HG02870 (cell line): ENCODE data around the gene ERC2.
"Not testable (repeated sequence)": the region's sequence is repeated elsewhere in the genome, so short reads cannot be mapped to it uniquely, and the experiment has no call there.

Experiments
- ATAC-seq: cut with Tn5 transposase; IDR thresholded peaks from one replicate; pipeline ENCODE4 v1.9.1; 2021; ENCODE audit warnings: mild to moderate bottlenecking, moderate library complexity; ENCODE audit not compliant: unreplicated experiment

ERC2 gene

DNA sequence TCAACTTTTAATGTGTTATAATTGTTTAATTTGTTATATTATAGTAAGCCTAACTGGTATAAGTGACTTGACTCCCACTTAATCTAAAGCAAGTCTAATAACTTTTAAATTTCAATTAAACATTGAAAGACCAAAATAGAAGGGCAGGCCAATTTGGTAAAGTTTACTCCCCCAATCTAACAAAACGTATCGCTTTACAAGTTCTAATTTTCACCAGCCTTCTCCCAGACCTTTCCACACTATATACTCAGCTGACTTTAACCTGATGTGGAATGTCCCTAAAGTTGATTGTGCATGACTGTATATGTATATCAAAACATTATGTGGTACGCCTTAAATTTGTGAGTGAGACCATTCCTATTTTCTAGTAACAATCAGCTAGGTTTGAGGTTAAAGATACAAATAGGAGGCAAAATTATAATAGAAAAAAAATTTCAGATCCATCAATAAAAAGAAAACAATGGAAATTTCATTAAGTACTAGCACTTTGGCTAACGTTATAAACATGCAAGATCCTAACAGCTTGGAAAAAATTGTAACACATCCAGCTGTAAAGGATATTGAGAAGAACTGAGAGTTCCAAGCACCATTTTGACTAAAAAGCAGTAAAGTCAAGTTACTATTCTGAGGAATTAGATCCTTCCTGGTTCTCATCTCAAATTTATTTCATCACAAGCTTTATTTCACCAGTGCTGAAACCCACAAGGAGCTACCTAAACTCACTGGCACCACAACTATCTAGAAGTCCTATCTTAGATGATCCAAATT lies 199.5 kb downstream of the ERC2 start:
- ATAC-seq = no peak

DNA sequence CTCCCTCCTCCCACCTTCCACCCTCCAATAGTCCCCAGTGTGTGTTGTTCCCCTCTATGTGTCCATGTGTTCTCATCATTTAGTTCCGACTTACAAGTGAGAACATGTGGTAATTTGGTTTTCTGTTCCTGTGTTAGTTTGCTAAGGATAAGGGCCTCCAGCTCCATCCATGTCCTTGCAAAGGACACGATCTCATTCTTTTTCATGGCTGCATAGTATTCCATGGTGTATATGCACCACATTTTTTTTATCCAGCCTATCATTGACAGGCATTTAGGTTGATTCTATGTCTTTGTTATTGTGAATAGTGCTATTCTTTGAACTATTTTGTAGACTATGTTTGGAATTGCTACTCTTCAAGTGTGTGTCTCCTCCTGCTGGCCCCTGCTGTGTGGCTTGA lies 206.4 kb downstream of the ERC2 start:
- not testable (repeated sequence) for ATAC-seq

DNA sequence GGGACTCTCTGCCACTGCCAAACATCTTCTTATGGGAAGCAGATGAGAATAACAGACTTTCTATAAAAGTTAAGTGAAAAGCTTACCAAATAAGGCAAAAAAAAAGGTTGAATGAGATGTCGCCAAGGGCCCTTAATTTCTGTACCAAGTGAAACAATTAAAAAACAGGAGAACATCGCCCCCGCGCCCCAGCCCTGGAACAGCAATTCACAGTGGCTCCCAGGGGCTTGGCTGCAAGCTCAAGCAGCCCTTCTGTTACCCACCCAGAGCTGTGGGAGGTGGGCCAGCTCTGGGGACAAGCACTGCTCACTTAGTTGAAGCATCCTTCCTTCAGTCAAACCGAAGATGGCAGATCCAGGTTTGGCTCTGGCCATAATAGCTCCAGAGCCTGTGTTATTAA lies 208.0 kb downstream of the ERC2 start:
- ATAC-seq = no peak

DNA sequence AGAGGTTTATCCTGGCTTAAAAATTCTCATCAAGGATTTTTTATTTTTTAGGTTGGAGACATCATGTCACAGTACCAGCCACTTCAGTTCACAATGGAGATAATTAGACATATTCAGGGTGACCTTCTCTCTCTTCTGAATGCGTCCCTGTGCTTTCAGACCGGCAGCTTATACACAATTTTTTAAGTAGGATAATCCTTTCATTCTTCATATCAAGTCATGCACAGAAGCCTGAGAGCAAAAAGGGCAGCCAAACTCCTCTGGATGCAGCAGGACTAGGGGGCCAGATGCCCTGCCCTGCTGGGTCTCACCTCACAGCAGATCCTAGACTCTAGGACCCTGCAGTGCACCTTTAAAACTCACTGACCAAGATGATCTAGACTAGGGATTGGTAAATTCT lies 210.4 kb downstream of the ERC2 start:
- ATAC-seq = no peak

DNA sequence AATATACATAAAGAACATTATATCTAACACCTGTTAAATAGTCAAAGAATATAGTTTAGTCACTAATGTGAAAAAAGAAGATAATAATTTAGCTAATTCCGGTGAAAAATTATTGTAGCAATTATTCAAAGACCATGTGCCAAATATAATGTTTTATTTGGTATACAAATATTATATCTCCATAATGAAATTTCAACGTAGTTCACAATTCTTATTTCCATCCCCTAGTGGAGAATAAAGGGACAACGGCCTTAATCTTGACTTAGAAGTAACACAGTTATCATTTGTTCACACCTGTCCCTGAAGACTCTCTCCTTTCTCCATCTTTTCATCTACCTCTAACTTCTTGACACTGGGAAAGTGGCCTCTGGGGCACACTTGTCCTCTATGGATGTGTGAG lies 213.4 kb downstream of the ERC2 start:
- no peak for ATAC-seq

DNA sequence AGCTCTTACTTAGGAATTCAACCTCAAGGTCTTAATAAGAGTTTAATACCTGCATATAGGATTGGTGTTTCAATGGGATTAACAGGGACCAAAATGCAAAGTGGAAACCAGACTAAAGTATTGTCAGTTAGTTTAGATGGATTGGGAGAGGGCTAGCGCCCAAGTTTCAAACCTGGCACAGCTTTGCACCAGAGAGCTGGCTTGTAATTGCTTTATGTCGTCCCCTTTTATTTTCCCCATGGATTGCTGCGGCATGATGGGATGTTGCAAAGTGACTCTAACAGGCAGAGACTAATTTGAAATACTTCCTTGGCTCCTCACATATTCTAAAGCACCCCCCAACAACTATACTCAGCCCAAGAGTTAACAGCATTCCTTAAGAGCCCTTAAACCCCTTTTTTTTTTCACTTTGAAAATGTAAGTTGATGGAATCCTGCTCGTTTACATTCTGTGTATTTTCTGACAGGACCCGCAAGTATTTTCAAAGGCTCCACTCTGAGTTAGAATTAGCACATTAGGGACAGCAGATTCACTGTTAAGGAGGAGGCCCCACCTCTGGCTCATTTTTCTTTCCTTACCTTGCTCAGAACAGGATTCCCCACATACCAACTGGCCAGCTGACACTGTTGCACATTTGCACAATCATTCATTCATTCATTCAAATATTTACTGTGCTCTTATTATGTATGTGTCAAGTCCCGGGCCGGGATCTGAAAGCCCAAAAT lies 214.2 kb downstream of the ERC2 start:
- ATAC-seq = no peak

DNA sequence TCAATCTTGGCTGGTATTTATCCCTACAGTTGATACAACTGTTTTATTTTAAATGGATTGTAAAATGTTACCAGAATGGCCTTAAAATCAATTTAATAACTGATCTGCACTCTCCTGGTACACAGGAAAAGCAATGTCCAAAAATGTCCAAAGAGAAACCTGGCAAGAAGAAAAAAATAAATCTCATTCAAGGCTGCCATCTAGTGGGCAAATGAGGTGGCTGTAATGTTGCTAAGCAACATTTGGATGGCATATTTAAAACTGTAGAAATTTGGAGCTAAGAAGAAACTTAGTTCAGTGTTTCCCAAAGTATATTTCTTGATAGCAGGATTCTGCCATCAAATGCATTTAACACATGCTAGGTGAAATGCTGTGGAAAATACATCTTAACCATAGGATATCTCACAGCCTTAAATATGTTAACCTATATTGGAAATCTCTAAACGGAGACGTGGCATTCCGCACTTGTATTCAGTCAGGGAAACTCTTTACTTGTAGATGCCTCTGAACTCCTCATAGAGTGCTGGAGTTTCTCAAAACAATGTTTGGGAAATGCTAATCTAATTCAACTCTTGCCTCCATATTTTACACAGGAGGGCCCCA lies 216.8 kb downstream of the ERC2 start:
- no peak for ATAC-seq

DNA sequence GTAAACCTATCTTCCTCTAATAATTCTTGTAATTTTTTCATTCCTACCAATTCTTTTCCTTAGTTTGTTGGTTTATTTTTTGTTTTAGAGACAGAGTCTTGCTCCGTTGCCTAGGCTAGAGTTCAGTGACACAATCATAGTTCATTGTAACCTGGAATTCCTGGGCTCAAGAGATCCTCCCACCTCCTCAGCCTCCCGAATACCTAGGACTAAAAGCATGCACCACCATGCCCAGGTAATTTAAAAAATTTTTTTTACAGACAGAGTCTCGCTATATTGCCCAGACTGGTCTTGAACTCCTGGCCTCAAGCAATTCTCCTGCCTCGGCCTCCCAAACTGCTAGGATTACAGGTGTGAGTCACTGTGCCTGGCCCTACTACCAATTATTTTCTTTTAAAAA lies 220.2 kb downstream of the ERC2 start:
- ATAC-seq = no peak

DNA sequence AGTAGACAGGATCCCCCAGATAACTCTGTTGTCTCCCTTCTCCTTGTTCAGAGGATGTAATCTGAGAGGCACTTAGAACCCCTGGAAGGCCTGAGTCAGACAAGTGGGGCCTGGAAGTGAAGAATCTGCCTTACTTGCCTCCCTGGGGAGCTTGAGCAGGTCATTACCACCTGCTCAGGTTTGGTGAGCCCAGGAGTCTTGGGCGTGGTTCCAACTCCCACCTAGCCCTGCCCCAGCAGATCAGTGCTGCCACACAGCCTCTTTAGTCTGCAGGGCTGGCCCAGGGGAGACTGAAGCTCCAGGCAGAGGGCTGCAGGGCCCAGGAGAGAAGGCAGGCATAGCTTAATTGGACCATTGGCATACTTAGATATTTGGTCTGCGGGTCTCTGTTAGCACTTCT lies 230.0 kb downstream of the ERC2 start:
- ATAC-seq = no peak

DNA sequence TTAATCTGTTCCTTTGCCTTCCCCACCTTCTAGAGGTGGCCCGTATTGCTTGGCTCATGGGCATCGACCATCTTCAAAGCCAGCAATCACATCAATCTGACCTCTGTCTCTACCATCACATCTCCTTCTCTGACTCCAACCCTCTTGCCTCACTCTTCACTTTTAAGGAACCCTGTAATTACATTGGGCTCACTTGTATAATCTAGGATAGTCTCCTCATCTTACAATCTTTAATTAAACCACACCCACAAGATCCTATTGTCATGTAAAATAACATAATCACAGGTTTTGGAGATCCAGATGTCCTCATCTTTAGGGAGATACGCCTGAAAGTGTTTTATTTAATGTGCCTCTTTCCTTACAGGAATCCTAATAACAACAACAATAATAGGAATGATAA lies 234.5 kb downstream of the ERC2 start:
- ATAC-seq = no peak

DNA sequence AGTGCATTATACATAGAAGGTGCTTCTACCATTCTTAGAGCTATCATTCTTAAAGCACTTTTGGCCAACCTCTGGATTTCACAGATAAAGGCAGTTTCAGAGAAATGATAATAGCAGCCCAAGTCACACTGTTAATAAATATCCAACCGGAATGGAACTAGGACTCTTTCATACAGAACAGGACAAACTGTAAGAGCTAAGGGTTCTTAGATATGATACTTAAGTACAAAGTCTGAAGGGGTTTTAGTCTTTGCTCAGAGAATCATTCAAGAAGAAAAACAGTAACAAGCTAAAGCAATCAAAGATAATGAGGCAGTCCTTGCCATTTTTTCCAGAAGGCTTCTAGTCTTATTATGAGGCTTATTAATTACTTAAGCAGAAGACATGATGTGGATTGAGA lies 239.0 kb downstream of the ERC2 start:
- no peak for ATAC-seq

DNA sequence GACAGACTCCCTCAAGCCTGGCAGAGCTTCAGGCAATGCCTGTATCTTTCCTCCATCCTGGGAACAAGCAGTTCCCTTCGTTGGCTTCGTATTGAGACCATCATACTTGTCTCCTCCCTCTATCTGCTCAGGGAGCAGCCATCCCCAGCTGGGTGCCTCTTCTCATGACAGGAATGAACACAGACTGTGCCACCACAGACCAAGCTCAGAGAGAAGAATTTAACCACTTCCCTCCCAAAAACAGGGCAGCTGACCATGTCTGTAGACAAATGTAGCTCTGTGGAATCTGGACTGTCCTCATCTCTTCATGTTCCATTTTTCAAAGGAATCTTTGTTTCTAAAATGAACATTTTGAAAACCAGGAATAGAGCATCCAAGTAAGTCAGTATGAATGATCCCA lies 245.4 kb downstream of the ERC2 start:
- no peak for ATAC-seq

DNA sequence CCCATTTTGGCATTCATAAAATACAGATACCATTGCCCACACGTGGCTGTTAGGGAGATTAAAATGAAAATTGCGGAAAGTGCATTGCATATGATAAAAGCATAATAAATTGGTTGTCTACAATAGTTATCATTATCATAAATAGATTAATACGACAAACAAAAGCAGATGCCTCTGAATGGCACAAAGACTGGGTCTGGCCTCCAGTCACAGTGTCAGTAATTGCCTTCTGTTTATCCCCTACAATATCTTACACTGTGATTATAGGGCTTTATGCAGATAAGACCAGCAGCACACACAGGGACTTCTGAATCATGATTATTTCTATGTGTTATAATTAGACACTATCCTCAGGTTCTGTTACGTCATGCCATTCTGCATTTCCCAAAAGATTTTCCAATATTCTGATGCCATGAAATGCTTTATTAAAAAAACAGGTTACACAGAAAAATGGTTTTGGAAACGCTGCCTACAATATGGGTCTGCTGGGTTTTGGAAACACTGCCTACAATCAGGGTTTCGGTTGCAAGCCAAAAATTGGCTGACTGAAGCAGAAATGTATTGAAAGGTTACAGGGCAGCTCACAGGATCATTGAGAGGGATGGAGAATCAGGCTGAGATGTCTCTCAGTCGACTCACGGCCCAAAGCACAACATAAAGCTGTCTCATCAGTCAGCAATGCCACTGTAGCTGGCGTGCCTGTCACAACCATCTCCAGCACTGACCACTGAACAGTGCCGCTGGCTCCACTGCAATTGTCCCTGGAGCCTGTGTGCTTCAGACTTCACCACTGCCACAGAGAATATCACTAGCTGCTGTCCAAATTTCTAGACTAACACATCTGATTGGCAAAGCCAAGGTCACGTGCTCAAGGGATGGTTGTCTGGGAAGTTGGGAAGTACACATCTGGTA lies 248.1 kb downstream of the ERC2 start:
- no peak for ATAC-seq

DNA sequence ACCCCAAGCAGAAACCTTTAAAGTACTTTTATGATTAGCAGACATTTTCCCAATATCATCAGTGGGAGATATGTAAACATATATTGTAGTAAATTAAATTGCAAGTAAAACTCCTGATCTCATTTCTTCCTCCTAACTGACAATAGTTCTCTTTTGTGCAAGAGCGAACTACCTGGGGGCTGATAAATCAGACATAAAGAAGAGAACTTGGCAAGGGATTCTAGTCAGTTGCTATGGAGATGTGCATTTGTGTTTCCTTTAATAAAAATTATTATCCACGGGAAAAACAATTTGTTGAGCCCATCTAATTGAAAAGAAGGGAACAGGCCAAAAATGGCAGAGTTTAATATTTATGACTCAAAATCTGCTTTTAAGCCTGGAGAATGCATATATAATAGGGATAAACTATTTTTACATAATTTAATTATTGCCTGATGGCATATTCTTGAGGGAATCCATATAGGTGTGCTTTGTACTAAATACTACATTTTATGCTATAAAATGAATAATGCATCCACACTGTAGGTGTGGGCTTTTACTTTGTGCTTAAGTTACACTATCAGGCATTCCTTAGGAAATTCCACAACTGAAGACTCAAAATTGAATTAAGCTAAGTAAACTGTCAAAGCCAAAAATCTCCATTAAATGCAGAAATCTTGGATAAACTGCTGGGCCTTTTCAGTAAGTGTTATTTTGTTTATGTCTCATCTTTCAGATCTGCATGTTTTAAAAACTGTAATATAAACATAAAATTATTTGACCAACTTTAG lies 258.1 kb downstream of the ERC2 start:
- ATAC-seq = no peak

DNA sequence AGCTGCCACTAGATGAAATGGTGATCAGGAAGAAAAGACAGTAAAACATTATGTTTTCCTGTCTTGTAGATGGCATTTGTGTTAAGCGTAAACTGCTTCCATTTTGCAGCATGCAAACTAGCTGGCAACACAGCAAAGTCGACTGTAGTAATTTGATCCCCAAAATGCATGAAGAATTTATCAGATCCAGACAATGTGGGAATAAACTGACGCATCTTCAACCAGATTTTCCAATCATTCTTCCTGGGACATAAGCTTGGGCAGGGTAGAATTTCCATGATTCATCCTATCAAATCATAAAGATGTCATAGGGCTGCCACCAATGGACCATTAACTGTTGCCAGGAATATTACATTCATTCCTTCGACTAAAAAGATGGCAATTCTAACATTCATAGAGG lies 260.3 kb downstream of the ERC2 start:
- no peak for ATAC-seq

DNA sequence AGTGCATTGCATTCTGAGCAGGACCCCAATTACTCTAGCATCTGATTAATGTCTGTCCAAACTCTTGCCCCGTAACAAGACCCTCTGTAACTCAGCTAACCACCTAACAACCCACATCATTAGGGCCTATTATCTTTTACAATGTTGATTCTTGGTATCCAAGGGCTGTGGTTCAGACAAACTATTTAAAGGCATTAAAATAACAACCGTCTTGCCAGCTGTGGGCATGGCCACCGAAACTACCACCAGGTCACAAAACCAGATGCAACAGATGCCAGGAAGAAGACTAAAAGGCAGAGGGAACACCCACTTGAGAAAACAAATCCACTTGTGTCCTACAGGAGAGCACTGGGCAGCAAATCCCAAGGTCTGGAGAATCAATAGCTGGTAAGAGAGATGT lies 262.9 kb downstream of the ERC2 start:
- ATAC-seq = no peak

DNA sequence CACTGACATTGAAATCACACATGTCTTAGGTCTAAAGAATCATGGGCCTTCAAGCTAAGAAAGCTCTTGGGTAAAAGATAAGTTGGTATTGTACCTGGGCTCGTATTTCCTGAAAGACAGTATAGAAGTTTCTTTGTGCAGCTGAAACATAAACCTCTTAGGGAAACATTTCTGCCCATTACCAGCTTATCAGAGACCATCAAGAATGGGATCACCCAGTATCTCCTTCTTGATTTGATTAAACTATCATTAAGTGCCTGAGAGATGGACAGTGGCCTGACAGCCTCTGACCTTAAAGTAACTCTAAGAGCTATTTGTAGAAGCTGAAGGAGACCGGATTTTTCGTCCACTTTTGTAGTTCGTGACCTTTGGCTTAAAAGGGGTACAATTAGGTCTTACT lies 265.3 kb downstream of the ERC2 start:
- ATAC-seq = no peak

DNA sequence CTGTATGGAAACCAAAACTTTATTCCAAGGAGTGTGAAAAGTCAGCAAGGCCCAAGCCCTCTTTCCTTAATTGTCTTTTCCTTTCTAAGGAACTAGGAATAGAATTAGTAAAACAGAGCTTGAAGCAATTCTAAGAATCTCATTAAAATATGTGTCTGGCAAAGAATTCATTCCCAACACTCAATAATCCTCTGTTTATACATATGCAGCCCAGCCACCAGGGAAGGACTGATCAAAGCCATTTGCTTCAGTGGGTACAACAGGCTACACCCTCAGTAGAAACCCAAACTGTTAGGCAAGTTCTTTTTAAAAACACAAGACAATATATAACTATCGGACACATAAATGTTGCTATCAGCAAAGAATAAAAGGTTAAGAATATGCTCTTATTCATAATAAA lies 266.9 kb downstream of the ERC2 start:
- no peak for ATAC-seq

DNA sequence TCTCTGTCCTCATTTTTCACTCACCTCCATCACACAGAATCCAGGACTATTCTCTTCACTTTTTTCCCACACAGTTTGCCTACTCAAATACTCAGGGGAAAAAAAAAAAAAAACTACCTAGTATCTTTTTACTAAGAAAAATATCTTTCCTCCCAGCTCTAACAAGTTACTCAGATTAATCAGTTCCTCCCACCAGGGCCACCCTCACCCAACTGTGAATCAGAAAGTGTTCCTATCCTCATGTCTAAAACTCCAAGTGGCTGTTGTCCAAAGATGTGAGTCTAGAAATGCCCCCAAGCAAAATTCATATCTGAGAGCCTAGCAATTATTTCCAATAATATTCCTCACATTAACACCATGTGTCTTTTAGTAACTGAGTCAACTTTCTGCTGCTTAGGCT lies 268.0 kb downstream of the ERC2 start:
- no peak for ATAC-seq

DNA sequence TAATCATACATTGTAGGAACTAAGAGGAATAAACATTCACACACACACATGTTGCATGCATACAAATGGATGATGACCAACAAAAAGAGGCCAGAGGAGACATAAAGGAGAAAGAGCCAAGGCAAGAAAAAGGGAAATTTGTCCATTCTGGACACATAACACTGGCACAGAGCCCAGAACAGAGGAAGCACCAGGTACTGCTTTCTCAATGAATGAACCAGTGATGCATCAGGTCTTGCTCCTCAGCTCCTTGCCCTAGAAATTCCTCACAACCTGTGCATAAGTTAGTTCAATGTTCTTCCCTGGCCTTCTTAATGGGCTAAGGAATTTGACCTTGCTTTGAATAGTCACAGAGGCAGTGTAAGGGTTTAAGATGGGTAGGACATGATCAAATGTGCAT lies 270.3 kb downstream of the ERC2 start:
- ATAC-seq = no peak
